Thoracic aorta (tissue), 2 donors: ENCODE results near the gene CAPS. TPM values are rescaled to one million over a fixed set of nuclear protein-coding genes. Genes with fewer than 3 reads are reported as not detected.

ENCODE experiments used
- ATAC-seq: fragments of 150-250 bp; one replicate; pipeline ENCODE4 v1.8.0; 2017; ENCODE audit warnings: low read depth; ENCODE audit not compliant: insufficient number of reproducible peaks, low FRiP score
- DNase-seq: peaks from one replicate; pipeline ENCODE4 v3.0.0-alpha.2; 2020; ENCODE audit warnings: low spot score
- H3K27ac ChIP-seq, 2 donors: fragments of 200-600 bp; sonication (generic); 1 replicate in 1 of 2; 2 replicates in 1 of 2; pipeline ENCODE4 v1.5.1; 2016; ENCODE audit warnings: mild to moderate bottlenecking in 2 of 2, moderate library complexity in 2 of 2
- H3K27me3 ChIP-seq: fragments of 200-600 bp; sonication (generic); replicated peaks from 2 replicates; pipeline ENCODE4 v1.6.0; 2016; ENCODE audit warnings: mild to moderate bottlenecking; ENCODE audit not compliant: insufficient read depth
- H3K36me3 ChIP-seq: fragments of 200-600 bp; sonication (generic); one replicate; pipeline ENCODE4 v1.5.1; 2016
- H3K4me1 ChIP-seq, 2 donors: fragments of 200-600 bp; sonication (generic); 1 replicate in 1 of 2; 2 replicates in 1 of 2; pipeline versions ENCODE4 v1.5.1 to v1.6.0; 2016; ENCODE audit warnings: low read depth in 2 of 2, mild to moderate bottlenecking in 1 of 2; ENCODE audit not compliant: control insufficient read depth in 1 of 2
- H3K4me3 ChIP-seq: fragments of 200-600 bp; sonication (generic); 2 replicates; pipeline ENCODE4 v1.5.1; 2016; ENCODE audit warnings: mild to moderate bottlenecking
- H3K9me3 ChIP-seq: fragments of 200-600 bp; sonication (generic); 2 replicates; pipeline ENCODE4 v1.5.1; 2016
- total RNA-seq, 2 donors: library from RNA; depleted of rRNA; stranded (reverse); fragments of >200 nt; gene quantifications; one replicate each; pipeline versions ENCODE4 v1.1.0 to v1.2.3, GENCODE V29; 2016
- TF ChIP-seq, protein P1 (sequence below): fragments of 200-600 bp; sonication (generic); IDR thresholded peaks from one replicate; pipeline ENCODE4 v1.5.1; 2019; ENCODE audit warnings: antibody characterized with exemption

The CAPS gene
- total RNA-seq, 2 donors from 2014 or later = 8.5 to 48.7 TPM

DNA sequence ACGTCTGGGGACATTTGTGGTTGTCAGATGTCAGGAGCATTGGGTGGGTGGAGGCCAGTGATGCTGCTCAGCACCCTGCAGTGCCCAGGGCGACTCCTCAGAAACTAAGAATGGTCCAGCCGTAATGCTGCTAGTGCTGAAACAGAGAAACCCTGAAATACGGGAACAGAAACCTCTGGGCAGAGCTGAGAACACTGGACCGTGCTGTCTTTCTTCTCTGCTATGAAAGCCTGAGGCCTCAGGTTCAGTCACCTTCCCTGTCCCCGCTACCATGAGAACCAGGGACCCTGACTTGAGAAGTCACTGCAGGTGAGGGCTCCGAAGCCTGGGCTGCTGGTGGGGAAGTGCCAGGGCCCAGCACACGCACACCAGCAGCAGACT, 13.4 kb downstream of the CAPS start:
- Histone ChIP-seq H3K27me3 (no peaks in the 10 kb centered on the region), H3K4me3 (no peak overlapping the region), H3K27ac (peak overlapping the region; percentile 64 to 67), H3K36me3 (peaks cover 64% of the 10 kb centered on the region), H3K4me1 (peaks cover 4 to 20% of the 10 kb centered on the region in 2 donors), H3K9me3 (no peaks in the 10 kb centered on the region)
- ATAC-seq (no peak), DNase-seq (no peak)
- TF ChIP-seq, protein P1, sequence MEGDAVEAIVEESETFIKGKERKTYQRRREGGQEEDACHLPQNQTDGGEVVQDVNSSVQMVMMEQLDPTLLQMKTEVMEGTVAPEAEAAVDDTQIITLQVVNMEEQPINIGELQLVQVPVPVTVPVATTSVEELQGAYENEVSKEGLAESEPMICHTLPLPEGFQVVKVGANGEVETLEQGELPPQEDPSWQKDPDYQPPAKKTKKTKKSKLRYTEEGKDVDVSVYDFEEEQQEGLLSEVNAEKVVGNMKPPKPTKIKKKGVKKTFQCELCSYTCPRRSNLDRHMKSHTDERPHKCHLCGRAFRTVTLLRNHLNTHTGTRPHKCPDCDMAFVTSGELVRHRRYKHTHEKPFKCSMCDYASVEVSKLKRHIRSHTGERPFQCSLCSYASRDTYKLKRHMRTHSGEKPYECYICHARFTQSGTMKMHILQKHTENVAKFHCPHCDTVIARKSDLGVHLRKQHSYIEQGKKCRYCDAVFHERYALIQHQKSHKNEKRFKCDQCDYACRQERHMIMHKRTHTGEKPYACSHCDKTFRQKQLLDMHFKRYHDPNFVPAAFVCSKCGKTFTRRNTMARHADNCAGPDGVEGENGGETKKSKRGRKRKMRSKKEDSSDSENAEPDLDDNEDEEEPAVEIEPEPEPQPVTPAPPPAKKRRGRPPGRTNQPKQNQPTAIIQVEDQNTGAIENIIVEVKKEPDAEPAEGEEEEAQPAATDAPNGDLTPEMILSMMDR = no peak

DNA sequence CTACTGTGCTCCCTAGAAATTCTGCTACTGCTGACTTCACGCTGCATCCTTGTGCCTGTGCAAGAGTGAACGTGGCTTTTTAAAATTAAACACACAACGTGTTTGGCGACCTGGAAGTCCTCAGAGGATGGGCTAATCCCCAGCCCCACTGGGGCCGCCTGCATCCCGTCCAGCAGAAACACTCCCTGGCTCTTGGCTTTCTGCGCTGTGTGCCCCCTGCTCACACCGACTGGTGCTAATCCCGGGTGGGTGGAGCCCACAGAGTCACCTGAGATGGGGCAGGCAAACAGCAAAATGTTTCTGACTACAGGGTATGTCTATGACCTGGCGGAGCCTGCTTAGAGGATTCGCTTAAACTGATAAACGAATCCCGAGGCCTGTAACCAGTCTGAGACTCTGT, 15.1 kb downstream of the CAPS start:
- Histone ChIP-seq H3K36me3 (peaks cover 51% of the 10 kb centered on the region), H3K27ac (no peak overlapping the region)

DNA sequence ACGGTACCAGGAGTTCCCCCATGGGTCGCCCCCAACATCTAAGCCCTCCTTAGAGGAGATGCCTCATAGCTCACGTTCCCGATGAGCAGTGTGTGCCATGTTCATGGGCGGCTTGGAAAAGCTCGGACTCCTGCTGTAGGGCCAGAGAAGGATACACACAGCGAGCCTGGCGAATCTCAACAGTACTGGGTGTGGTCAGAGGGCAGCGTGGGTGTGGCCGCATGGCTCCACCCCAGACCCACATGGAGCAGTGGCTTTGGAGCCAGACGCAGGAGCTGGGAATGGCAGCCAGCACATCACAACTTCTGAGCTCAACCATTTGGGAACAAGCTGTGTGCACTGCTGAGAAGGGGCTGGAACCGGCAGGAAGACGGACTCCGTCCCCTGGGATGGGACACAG, 15.6 kb downstream of the CAPS start:
- Histone ChIP-seq H3K4me3 (no peak overlapping the region), H3K27me3 (no peaks in the 10 kb centered on the region), H3K9me3 (no peaks in the 10 kb centered on the region), H3K4me1 (peaks cover 4 to 26% of the 10 kb centered on the region in 2 donors), H3K27ac (no peak overlapping the region), H3K36me3 (peaks cover 48% of the 10 kb centered on the region)
- DNase-seq = no peak
- TF ChIP-seq, protein P1 = no peak
- ATAC-seq = no peak

More for the DNA sequence above, 15.1 kb downstream of the CAPS start:
- no peak for DNase-seq
- Histone ChIP-seq H3K27me3 (no peaks in the 10 kb centered on the region), H3K9me3 (no peaks in the 10 kb centered on the region), H3K4me1 (peaks cover 4 to 22% of the 10 kb centered on the region in 2 donors), H3K4me3 (no peak overlapping the region)
- ATAC-seq = no peak
- TF ChIP-seq, protein P1 = no peak

DNA sequence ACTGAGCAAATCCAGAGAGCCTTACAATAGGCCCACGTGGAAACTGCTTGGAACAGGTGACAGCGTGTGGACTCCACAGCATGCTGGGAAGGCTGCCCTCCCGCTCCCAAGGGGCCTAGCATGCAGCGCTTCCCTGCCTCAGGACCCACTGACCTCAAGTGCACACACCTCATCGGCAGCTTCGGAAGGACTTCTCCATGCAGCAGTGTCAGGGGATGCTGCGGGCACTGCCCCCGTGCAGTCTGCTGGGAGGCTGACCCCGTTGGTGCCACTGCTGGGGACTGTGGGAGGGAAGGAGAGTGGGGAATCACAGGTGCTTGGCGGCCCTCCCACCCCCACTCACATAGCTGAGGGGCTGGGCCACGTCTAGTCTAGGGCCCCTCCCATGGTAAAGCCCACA, 17.2 kb downstream of the CAPS start:
- Histone ChIP-seq H3K9me3 (no peaks in the 10 kb centered on the region), H3K27me3 (no peaks in the 10 kb centered on the region), H3K36me3 (peaks cover 39% of the 10 kb centered on the region), H3K4me3 (no peak overlapping the region), H3K27ac (no peak overlapping the region), H3K4me1 (peaks cover 6 to 34% of the 10 kb centered on the region in 2 donors)
- DNase-seq = no peak
- TF ChIP-seq, protein P1 = no peak
- ATAC-seq = no peak

DNA sequence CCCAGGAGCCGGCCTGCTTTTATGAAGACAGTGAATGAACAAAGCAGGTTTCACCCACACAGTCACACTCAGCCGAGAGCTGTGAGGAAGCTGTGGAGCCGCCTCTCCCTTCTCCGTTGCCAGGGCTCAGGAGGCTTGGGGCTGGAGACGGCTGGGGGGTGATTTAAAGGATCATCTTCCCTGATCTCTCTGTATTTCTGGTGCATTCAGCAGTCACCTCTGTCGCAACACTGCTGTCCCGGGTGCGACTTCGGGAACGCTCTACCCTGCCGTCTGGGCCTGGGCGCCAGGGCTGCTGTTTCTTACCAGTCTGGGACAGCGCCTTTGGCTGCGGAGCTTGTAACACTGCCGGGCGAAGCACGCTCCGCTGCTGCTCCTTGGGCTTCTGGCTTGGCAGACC, 18.1 kb downstream of the CAPS start:
- Histone ChIP-seq H3K4me1 (peaks cover 4 to 25% of the 10 kb centered on the region in 2 donors), H3K27ac (no peak overlapping the region), H3K4me3 (no peak overlapping the region), H3K36me3 (peaks cover 39% of the 10 kb centered on the region), H3K27me3 (no peaks in the 10 kb centered on the region), H3K9me3 (no peaks in the 10 kb centered on the region)
- no peak for DNase-seq
- no peak for ATAC-seq
- TF ChIP-seq, protein P1 = no peak
